ENCODE results near the gene NCKIPSD.
"Not testable (repeated sequence)": the region's sequence is repeated elsewhere in the genome, so short reads cannot be mapped to it uniquely, and the experiment has no call there.

DNA sequence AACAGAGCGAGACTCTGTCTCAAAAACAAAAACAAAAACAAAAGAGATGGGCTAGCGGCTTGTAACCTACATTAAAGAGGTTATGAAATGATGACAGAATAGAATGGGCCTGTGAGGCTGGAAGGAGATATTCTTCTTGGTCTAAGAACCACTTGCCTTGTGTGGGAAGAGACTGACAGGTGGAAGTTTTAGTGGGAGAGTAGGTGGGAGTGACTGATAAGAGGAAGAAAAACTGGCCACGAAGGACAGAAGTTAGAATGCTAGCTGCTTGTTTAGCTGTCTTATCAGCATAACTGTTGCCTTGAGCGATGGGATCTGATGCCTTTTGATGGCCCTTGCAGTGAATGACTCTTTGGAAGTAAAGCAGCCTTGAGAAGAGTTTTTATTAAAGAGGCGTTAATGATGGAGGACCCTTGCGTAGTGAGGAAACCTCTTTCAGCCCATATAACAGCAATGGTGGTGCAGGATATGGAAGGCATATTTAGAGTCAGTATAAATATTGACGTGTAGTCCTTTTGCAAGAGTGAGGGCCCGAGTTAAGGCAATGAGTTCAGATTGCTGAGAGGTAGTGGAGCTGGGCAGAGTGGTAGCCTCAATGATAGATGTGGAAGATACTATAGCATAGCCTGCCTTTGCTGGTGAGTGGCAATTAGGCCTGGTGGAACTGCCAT is 39.6 kb upstream of the NCKIPSD start:
- TF ChIP-seq, protein P1, sequence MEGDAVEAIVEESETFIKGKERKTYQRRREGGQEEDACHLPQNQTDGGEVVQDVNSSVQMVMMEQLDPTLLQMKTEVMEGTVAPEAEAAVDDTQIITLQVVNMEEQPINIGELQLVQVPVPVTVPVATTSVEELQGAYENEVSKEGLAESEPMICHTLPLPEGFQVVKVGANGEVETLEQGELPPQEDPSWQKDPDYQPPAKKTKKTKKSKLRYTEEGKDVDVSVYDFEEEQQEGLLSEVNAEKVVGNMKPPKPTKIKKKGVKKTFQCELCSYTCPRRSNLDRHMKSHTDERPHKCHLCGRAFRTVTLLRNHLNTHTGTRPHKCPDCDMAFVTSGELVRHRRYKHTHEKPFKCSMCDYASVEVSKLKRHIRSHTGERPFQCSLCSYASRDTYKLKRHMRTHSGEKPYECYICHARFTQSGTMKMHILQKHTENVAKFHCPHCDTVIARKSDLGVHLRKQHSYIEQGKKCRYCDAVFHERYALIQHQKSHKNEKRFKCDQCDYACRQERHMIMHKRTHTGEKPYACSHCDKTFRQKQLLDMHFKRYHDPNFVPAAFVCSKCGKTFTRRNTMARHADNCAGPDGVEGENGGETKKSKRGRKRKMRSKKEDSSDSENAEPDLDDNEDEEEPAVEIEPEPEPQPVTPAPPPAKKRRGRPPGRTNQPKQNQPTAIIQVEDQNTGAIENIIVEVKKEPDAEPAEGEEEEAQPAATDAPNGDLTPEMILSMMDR (IDR thresholded peaks at IDR 0.05), result not testable (repeated sequence)
- not testable (repeated sequence) for TF ChIP-seq POLR2A, POLR2AphosphoS5 (IDR thresholded peaks at IDR 0.05)

Measured in sigmoid colon (tissue), 4 donors.